ENCODE results near the gene IMPA2. TPM values are rescaled to one million over a fixed set of nuclear protein-coding genes. Genes with fewer than 3 reads are reported as not detected.

Gene IMPA2
- polyA plus RNA-seq, 1 donor (not counting 4 experiments of a cell fraction or from before 2014, with no cell fraction given) = 17.6 TPM

- Histone ChIP-seq H2AFZ (ENCODE audit: control insufficient read depth, low read length) (no peak overlapping the region), H3K27me3 (ENCODE audit: control insufficient read depth, extremely low read depth, insufficient read depth, low read length) (no peaks in the 10 kb centered on the region), H4K20me1 (ENCODE audit: control insufficient read depth, extremely low read depth, insufficient read depth, low read length) (no peaks in the 10 kb centered on the region), H3K4me3 (ENCODE audit: control insufficient read depth in 2 of 3, extremely low read depth in 1 of 3, insufficient read depth in 2 of 3, low read depth in 1 of 3, low read length in 3 of 3) (no peak overlapping the region), H3K9ac (ENCODE audit: control insufficient read depth, extremely low read depth, insufficient read depth, low read length) (no peak overlapping the region), H3K9me3 (ENCODE audit: control insufficient read depth, low read depth, low read length) (no peaks in the 10 kb centered on the region), H3K4me2 (ENCODE audit: control insufficient read depth, extremely low read depth, insufficient read depth, low read depth, low read length) (no peak overlapping the region), H3K79me2 (ENCODE audit: control insufficient read depth, insufficient read depth, low read length) (no peaks in the 10 kb centered on the region), H3K36me3 (ENCODE audit: control insufficient read depth in 2 of 2, extremely low read depth in 1 of 2, insufficient read depth in 2 of 2, low read length in 2 of 2) (no peaks in the 10 kb centered on the region), H3K9me1 (ENCODE audit: control insufficient read depth, extremely low read depth, insufficient read depth, low read length) (no peaks in the 10 kb centered on the region), H3K27ac (ENCODE audit: control insufficient read depth, insufficient read depth, low read length) (no peak overlapping the region), H3K4me1 (ENCODE audit: control insufficient read depth, extremely low read depth, insufficient read depth, low read length) (peaks cover 11% of the 10 kb centered on the region)
- FAIRE-seq (no peak), DNase-seq (ENCODE audit: low read depth, low spot score) (no peak)
- dilution Hi-C loops (cut with MboI; ENCODE audit: extremely low pct_ligation_motif_present, low sequenced_read_pairs) = no loop called here
- no peak for TF ChIP-seq EZH2 (IDR thresholded peaks at IDR 0.05; ENCODE audit: low read length)
- no peak for TF ChIP-seq CTCF (optimal IDR thresholded peaks at IDR 0.05 in 1 of 3, IDR thresholded peaks at IDR 0.05 in 1 of 3, conservative IDR thresholded peaks at IDR 0.05 in 1 of 3; ENCODE audit: extremely low read depth in 1 of 3, insufficient read depth in 2 of 3, low read length in 3 of 3)
Observed at GRCh38 chr18:11977153-11977466, 4.2 kb upstream of the IMPA2 start.

- FAIRE-seq (peak; percentile 61), DNase-seq (ENCODE audit: low read depth, low spot score) (no peak)
- Histone ChIP-seq H3K9me1 (ENCODE audit: control insufficient read depth, extremely low read depth, insufficient read depth, low read length) (no peaks in the 10 kb centered on the region), H3K4me1 (ENCODE audit: control insufficient read depth, extremely low read depth, insufficient read depth, low read length) (peaks cover 22% of the 10 kb centered on the region), H3K9ac (ENCODE audit: control insufficient read depth, extremely low read depth, insufficient read depth, low read length) (no peak overlapping the region), H3K4me2 (ENCODE audit: control insufficient read depth, extremely low read depth, insufficient read depth, low read depth, low read length) (no peak overlapping the region), H3K4me3 (ENCODE audit: control insufficient read depth in 2 of 3, extremely low read depth in 1 of 3, insufficient read depth in 2 of 3, low read depth in 1 of 3, low read length in 3 of 3) (no peak overlapping the region), H2AFZ (ENCODE audit: control insufficient read depth, low read length) (no peak overlapping the region), H3K27me3 (ENCODE audit: control insufficient read depth, extremely low read depth, insufficient read depth, low read length) (no peaks in the 10 kb centered on the region), H3K36me3 (ENCODE audit: control insufficient read depth in 2 of 2, extremely low read depth in 1 of 2, insufficient read depth in 2 of 2, low read length in 2 of 2) (no peaks in the 10 kb centered on the region), H3K79me2 (ENCODE audit: control insufficient read depth, insufficient read depth, low read length) (no peaks in the 10 kb centered on the region), H4K20me1 (ENCODE audit: control insufficient read depth, extremely low read depth, insufficient read depth, low read length) (no peaks in the 10 kb centered on the region), H3K9me3 (ENCODE audit: control insufficient read depth, low read depth, low read length) (no peaks in the 10 kb centered on the region), H3K27ac (ENCODE audit: control insufficient read depth, insufficient read depth, low read length) (no peak overlapping the region)
- dilution Hi-C loops (cut with MboI; ENCODE audit: extremely low pct_ligation_motif_present, low sequenced_read_pairs) = no loop called here
- TF ChIP-seq EZH2 (IDR thresholded peaks at IDR 0.05; ENCODE audit: low read length) (no peak), CTCF (optimal IDR thresholded peaks at IDR 0.05 in 1 of 3, IDR thresholded peaks at IDR 0.05 in 1 of 3, conservative IDR thresholded peaks at IDR 0.05 in 1 of 3; ENCODE audit: extremely low read depth in 1 of 3, insufficient read depth in 2 of 3, low read length in 3 of 3) (no peak)
Observed at GRCh38 chr18:11978956-11979355, 2.4 kb upstream of the IMPA2 start.

Measured in keratinocyte (primary cell).